DOHH2 (cell line): ENCODE data around the gene CENPC.

ENCODE experiments used
- CTCF ChIP-seq: fragments of 200-600 bp; sonication (generic); IDR thresholded peaks from one replicate; pipeline ENCODE4 v1.5.1; 2014; ENCODE audit warnings: antibody characterized with exemption, mild to moderate bottlenecking, low read depth, low read length; ENCODE audit not compliant: poor library complexity, severe bottlenecking
- EZH2phosphoT487 ChIP-seq: fragments of 200-600 bp; sonication (generic); IDR thresholded peaks from 2 replicates; pipeline ENCODE4 v1.6.1; 2017; ENCODE audit warnings: borderline replicate concordance, mild to moderate bottlenecking, antibody characterized with exemption, low read length, moderate library complexity, mixed read lengths

DNA sequence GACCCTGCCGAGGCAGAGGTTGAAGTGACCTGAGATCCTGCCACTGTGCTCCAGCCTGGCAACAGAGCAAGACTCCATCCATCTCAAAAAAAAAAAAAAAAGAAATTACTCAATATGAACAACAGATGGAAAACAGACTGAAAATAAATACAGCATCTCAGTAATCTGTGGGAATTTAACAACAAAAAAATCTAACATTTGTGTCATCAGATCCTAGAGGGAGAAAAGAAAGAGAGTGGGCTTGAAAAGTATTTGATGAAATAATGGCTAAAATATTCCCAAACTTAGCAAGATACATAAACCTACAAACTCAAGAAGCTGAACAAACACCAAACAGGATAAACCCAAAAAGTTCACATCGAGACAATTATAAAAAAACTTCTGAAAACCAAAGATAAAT, 84.7 kb downstream of the CENPC start:
- TF ChIP-seq CTCF (no peak), EZH2phosphoT487 (no peak)
